Type B pancreatic cell (in vitro differentiated cells): ENCODE data around the gene SMOC1. TPM values are rescaled to one million over a fixed set of nuclear protein-coding genes. Genes with fewer than 3 reads are reported as not detected.

Experiments
- DNase-seq: peaks from one replicate; pipeline ENCODE4 v3.0.0; 2021; ENCODE audit warnings: mixed read lengths; ENCODE audit not compliant: unreplicated experiment; ENCODE audit errors: extremely low spot score
- H3K27ac Mint-ChIP-seq: 2 replicates; pipeline ENCODE4 v1.8.0; 2021; ENCODE audit warnings: mild to moderate bottlenecking, mixed read lengths
- H3K27me3 Mint-ChIP-seq: 2 replicates; pipeline ENCODE4 v1.8.0; 2021; ENCODE audit warnings: mixed read lengths
- H3K36me3 Mint-ChIP-seq: 2 replicates; pipeline ENCODE4 v1.8.0; 2021; ENCODE audit warnings: mixed read lengths
- H3K4me1 Mint-ChIP-seq: one replicate; pipeline ENCODE4 v1.8.0; 2021; ENCODE audit warnings: mixed read lengths; ENCODE audit not compliant: unreplicated experiment
- H3K4me3 Mint-ChIP-seq: 2 replicates; pipeline ENCODE4 v1.8.0; 2021; ENCODE audit warnings: mild to moderate bottlenecking, mixed read lengths
- H3K9me3 Mint-ChIP-seq: 2 replicates; pipeline ENCODE4 v1.8.0; 2021; ENCODE audit warnings: mixed read lengths
- CTCF ChIP-seq: fragments of 200-600 bp; sonication (generic); conservative IDR thresholded peaks from 2 replicates; pipeline ENCODE4 v1.5.0; 2021; ENCODE audit warnings: antibody characterized with exemption, mild to moderate bottlenecking
- total RNA-seq: library from RNA; stranded (reverse); gene quantifications from 2 replicates; pipeline ENCODE4 v1.2.1, GENCODE V29; 2021; ENCODE audit warnings: low replicate concordance

The SMOC1 gene
- total RNA-seq, 1 donor from 2014 or later: 20.7 TPM

- Mint-ChIP-seq H3K36me3 (no peaks in the 10 kb centered on the region), H3K4me1 (no peaks in the 10 kb centered on the region), H3K27ac (no peak overlapping the region), H3K27me3 (no peaks in the 10 kb centered on the region), H3K4me3 (no peak overlapping the region), H3K9me3 (no peaks in the 10 kb centered on the region)
- no peak for TF ChIP-seq CTCF
- no peak for DNase-seq
These were observed 34.5 kb downstream of the SMOC1 start for GRCh38 chr14:69913686-69914085.

DNA sequence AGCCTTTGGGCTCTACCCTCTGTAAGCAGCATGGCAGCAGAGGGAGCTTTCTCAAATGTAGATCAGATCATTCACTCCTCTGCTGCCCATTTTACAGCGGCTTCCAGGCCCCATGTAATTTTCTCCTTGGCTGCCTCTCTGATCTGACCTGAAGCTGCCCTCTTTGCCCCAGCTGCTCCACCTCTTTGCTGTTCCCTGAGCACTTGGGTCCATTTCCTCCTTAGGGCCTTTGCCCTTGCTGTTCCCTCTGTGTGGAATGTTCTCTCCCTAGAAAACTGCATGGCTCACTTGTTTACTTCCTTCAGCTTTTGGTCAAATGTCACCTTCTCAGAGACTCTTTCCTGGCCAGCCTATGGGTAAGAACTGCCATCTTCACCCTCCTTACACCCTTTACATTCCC is 37.2 kb downstream of the SMOC1 start:
- H3K27ac Mint-ChIP-seq: no peak overlapping the region
- H3K4me1 Mint-ChIP-seq: no peaks in the 10 kb centered on the region

DNA sequence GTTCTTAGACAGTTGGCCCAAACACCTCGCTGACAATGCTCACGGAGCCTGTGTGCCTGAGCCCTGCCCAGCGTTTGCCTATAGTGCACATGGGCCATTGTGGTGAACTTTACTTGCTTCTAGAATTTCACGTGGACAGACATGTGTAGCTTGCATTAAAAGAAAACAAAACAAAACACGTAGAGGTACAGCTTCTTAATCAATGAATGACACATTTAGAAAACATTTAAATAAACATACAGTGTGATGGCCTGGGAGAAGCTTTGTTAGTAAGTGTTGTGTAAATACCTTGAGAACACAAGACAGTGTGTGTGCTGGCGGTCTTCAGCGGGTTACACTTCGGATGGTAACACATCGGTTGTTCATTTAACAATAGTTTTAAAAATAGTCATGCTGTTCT is 38.1 kb downstream of the SMOC1 start:
- Mint-ChIP-seq H3K4me3 (no peak overlapping the region), H3K4me1 (no peaks in the 10 kb centered on the region), H3K27me3 (no peaks in the 10 kb centered on the region), H3K27ac (no peak overlapping the region), H3K9me3 (no peaks in the 10 kb centered on the region), H3K36me3 (no peaks in the 10 kb centered on the region)
- no peak for DNase-seq
- no peak for TF ChIP-seq CTCF

More for the DNA sequence above, 37.2 kb downstream of the SMOC1 start:
- TF ChIP-seq CTCF: no peak
- H3K9me3 Mint-ChIP-seq: no peaks in the 10 kb centered on the region
- H3K4me3 Mint-ChIP-seq: no peak overlapping the region
- no peaks in the 10 kb centered on the region for H3K36me3 Mint-ChIP-seq
- DNase-seq: no peak
- H3K27me3 Mint-ChIP-seq: no peaks in the 10 kb centered on the region

- DNase-seq: no peak
- Mint-ChIP-seq H3K36me3 (no peaks in the 10 kb centered on the region), H3K4me1 (peaks cover 4% of the 10 kb centered on the region), H3K27me3 (no peaks in the 10 kb centered on the region), H3K4me3 (no peak overlapping the region), H3K27ac (no peak overlapping the region), H3K9me3 (no peaks in the 10 kb centered on the region)
- no peak for TF ChIP-seq CTCF
These were observed 40.6 kb downstream of the SMOC1 start for GRCh38 chr14:69919815-69920214.

DNA sequence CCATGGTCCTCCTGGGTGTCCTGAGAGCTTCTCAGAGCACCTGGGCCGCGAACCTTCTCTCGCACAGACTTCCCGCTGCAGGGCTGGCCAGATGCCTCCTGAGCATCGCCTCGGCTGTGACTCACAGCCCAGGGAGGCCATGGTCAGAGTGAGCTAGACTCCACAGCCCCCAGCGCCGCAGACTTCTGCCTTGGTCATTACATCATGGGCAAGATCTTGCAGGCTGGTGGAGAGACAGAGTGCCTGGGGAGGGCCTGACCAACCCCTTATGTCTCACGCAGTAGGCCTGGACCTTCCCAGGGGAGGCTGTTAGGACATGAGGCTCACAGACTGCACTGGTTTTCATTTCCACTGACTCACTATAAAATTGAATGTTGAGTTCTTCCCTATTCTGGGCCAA is 41.8 kb downstream of the SMOC1 start:
- no peak for TF ChIP-seq CTCF
- Mint-ChIP-seq H3K9me3 (no peaks in the 10 kb centered on the region), H3K4me3 (no peak overlapping the region), H3K36me3 (no peaks in the 10 kb centered on the region), H3K4me1 (peaks cover 4% of the 10 kb centered on the region), H3K27ac (no peak overlapping the region), H3K27me3 (no peaks in the 10 kb centered on the region)
- DNase-seq: no peak

DNA sequence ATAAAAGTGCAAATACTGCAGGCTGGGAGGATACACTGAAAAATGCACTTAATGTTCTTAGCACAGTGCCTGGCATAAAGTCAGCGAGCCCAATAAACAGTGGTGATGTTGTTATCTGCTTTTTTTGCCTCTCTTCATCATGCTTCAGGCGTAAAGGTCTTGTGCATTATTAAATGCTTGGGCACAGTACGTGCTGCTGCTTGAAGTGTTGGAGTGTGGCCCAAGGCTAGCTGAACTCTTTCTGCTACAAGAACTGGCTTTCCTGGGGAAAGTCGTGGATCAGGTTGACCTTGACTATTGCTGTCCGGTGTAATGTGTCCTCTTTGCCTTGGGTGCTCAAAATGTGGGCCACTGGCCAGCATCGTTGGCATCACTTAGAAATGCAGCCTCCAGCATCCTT is 43.0 kb downstream of the SMOC1 start:
- Mint-ChIP-seq H3K36me3 (no peaks in the 10 kb centered on the region), H3K4me1 (peaks cover 7% of the 10 kb centered on the region), H3K4me3 (no peak overlapping the region), H3K27me3 (peaks cover 3% of the 10 kb centered on the region), H3K27ac (no peak overlapping the region), H3K9me3 (no peaks in the 10 kb centered on the region)
- no peak for TF ChIP-seq CTCF
- no peak for DNase-seq
